GM13976 (cell line): Measurements from ENCODE around the gene NDUFAF8.

Source experiments
- DNase-seq: peaks from one replicate; pipeline ENCODE4 v3.0.0; 2012; ENCODE audit warnings: low spot score
- CTCF ChIP-seq: IDR thresholded peaks from 2 replicates; pipeline ENCODE4 v1.5.1; 2012; ENCODE audit warnings: borderline replicate concordance, mild to moderate bottlenecking; ENCODE audit not compliant: insufficient read depth; ENCODE audit errors: extremely low read depth, missing control alignments, control extremely low read depth
- in situ Hi-C: fragments of 300-500 bp; cut with MboI; formaldehyde crosslinking; loops from one replicate; pipeline ENCODE4 v1.12.0; 2022; ENCODE audit warnings: low sequenced_read_pairs, mixed read lengths, inconsistent platforms; ENCODE audit not compliant: unreplicated experiment

The NDUFAF8 gene

GRCh38 chr17:81238815-81239713 is at the start of gene NDUFAF8, which contains the start of gene TEPSIN:
TSS of gene NDUFAF8 (plus strand) at chr17:81239318. CDS start at chr17:81239364, 46 bp downstream.
TSS of gene TEPSIN (minus strand) at chr17:81239055. CDS start at chr17:81239033, 22 bp downstream.
- no peak for TF ChIP-seq CTCF
- in situ Hi-C loops = no loop called here
- peak; percentile 100 for DNase-seq

- in situ Hi-C loops = no loop called here
- no peak for DNase-seq
- TF ChIP-seq CTCF = no peak
Measured at GRCh38 chr17:81189670-81190530, 49.2 kb upstream of the NDUFAF8 start.

- in situ Hi-C loops = no loop called here
Measured at GRCh38 chr17:81190591-81190990, 48.5 kb upstream of the NDUFAF8 start.

GRCh38 chr17:81191116-81191515 is 48.0 kb upstream of the NDUFAF8 start:
- in situ Hi-C loops = no loop called here
- TF ChIP-seq CTCF = no peak
- DNase-seq = no peak

More at GRCh38 chr17:81190591-81190990, 48.5 kb upstream of the NDUFAF8 start:
- DNase-seq = no peak
- no peak for TF ChIP-seq CTCF

GRCh38 chr17:81191646-81192045 is 47.5 kb upstream of the NDUFAF8 start:
- in situ Hi-C loops = no loop called here
- DNase-seq = no peak
- no peak for TF ChIP-seq CTCF

- in situ Hi-C loops = no loop called here
- TF ChIP-seq CTCF = no peak
- no peak for DNase-seq
Measured at GRCh38 chr17:81192386-81193050, 46.6 kb upstream of the NDUFAF8 start.
